K562 (cell line): ENCODE results near the gene PCSK6. TPM values are rescaled to one million over a fixed set of nuclear protein-coding genes. Genes with fewer than 3 reads are reported as not detected.

Experiments used
- ATAC-seq: fragments of 200-7000 bp; cut with Tn5 transposase; 3 replicates; pipeline ENCODE4 v1.9.1; 2020; ENCODE audit warnings: moderate library complexity
- BruUV-seq: library from RNA; stranded (reverse); fragments of 400-500 nt; replicated peaks from 2 replicates; lab custom pipeline; 2021; lab: Mats Ljungman, UMichigan
- CTCF ChIA-PET: fragments of 300-600 bp; formaldehyde crosslinking; extraction: SDS; loops from one replicate; lab custom pipeline; 2021; ENCODE audit warnings: low intra/inter-chr PET ratio; lab: Yijun Ruan, JAX
- POLR2A ChIA-PET: fragments of 300-600, 350-650 bp; sonication (Branson Sonifier 250); formaldehyde crosslinking; extraction: SDS; loops from one replicate; lab custom pipeline; 2021; ENCODE audit warnings: antibody characterized with exemption, inconsistent platforms; lab: Yijun Ruan, JAX
- DNase-seq, 4 experiments: peaks; one replicate each; pipeline versions ENCODE4 v3.0.0 to v3.0.0-alpha.2; 2011 to 2018; ENCODE audit warnings: low spot score in 3 of 4, mixed read lengths in 3 of 4; ENCODE audit errors: extremely low read depth in 1 of 4
- FAIRE-seq: peaks from 2 replicates; lab custom pipeline; 2011; peaks lifted over from hg19 to GRCh38; lab: Jason Lieb, UNC
- H2AFZ ChIP-seq: 2 replicates; pipeline ENCODE4 v1.6.0; 2011; ENCODE audit warnings: low read depth, low read length, control low read depth, inconsistent platforms
- H3K27ac ChIP-seq: fragments of 200-600 bp; 3 replicates; pipeline ENCODE4 v1.8.0; 2011; ENCODE audit warnings: low read depth, mild to moderate bottlenecking, control low read depth, inconsistent platforms, low read length, moderate library complexity, mixed read lengths; ENCODE audit errors: extremely low read depth
- H3K27me3 ChIP-seq, 2 experiments: fragments of 300-600 bp in 1 of 2; 2 replicates in 1 of 2; 3 replicates in 1 of 2; pipeline versions ENCODE4 v1.6.0 to v1.8.0; 2011; ENCODE audit warnings: inconsistent platforms in 2 of 2, low read length in 2 of 2, mild to moderate bottlenecking in 1 of 2, mixed read lengths in 1 of 2, moderate library complexity in 1 of 2; ENCODE audit not compliant: control insufficient read depth in 2 of 2, insufficient read depth in 2 of 2
- H3K36me3 ChIP-seq: fragments of 300-600 bp; 3 replicates; pipeline ENCODE4 v1.8.0; 2011; ENCODE audit warnings: mild to moderate bottlenecking, low read length, inconsistent platforms; ENCODE audit not compliant: control insufficient read depth, insufficient read depth
- H3K4me1 ChIP-seq, 2 experiments: fragments of 200-600 bp in 1 of 2; replicated peaks in 1 of 2; 2 replicates in 1 of 2; 3 replicates in 1 of 2; pipeline versions ENCODE4 v1.5.1 to v1.8.0; 2011; ENCODE audit warnings: inconsistent platforms in 2 of 2, low read length in 2 of 2, mild to moderate bottlenecking in 1 of 2, mixed read lengths in 1 of 2, moderate library complexity in 1 of 2; ENCODE audit not compliant: control insufficient read depth in 2 of 2, insufficient read depth in 2 of 2
- H3K4me2 ChIP-seq: 2 replicates; pipeline ENCODE4 v1.6.1; 2011; ENCODE audit warnings: low read length, control low read depth, inconsistent platforms, mixed read lengths; ENCODE audit not compliant: insufficient read depth
- H3K4me3 ChIP-seq: fragments of 200-600 bp; sonication (generic), shearing (Covaris generic); 2 replicates; pipeline ENCODE4 v1.5.1; 2016; ENCODE audit warnings: control low read depth, inconsistent platforms
- H3K79me2 ChIP-seq: fragments of 200-600 bp; 3 replicates; pipeline ENCODE4 v1.8.0; 2011; ENCODE audit warnings: low read length, inconsistent platforms; ENCODE audit not compliant: control insufficient read depth, insufficient read depth
- H3K9ac ChIP-seq, 2 experiments: 2 replicates each; pipeline versions ENCODE4 v1.6.0 to v1.6.1; 2011; ENCODE audit warnings: low read depth in 2 of 2, low read length in 2 of 2, control low read depth in 1 of 2, inconsistent platforms in 1 of 2, mild to moderate bottlenecking in 1 of 2, mixed read lengths in 1 of 2; ENCODE audit not compliant: insufficient read depth in 1 of 2
- H3K9me1 ChIP-seq: one replicate; pipeline ENCODE4 v1.6.0; 2011; ENCODE audit warnings: inconsistent platforms, mild to moderate bottlenecking, low read length, moderate library complexity; ENCODE audit not compliant: control insufficient read depth, insufficient read depth
- H3K9me3 ChIP-seq: replicated peaks from 2 replicates; pipeline ENCODE4 v1.5.1; 2011; ENCODE audit warnings: low read depth, low read length, inconsistent platforms; ENCODE audit not compliant: control insufficient read depth, insufficient read depth
- H4K20me1 ChIP-seq: replicated peaks from 2 replicates; pipeline ENCODE4 v1.6.1; 2011; ENCODE audit warnings: low read length, inconsistent platforms, mixed read lengths; ENCODE audit not compliant: control insufficient read depth, insufficient read depth
- NEUROD1 ChIP-seq: fragments of 150-350 bp; IDR thresholded peaks from 2 replicates; pipeline ENCODE4 v1.6.1; 2014; ENCODE audit warnings: borderline replicate concordance, low read length, low read depth; ENCODE audit not compliant: partially characterized antibody
- RBM39 ChIP-seq: fragments of 200-400 bp; formaldehyde crosslinking; optimal IDR thresholded peaks from 2 replicates; pipeline ENCODE3; 2018; ENCODE audit warnings: low read depth, low read length
- THRAP3 ChIP-seq: fragments of 450-650 bp; IDR thresholded peaks from 2 replicates; pipeline ENCODE4 v1.6.1; 2016; ENCODE audit warnings: mild to moderate bottlenecking, inconsistent platforms, borderline replicate concordance
- ZNF584 ChIP-seq: fragments of 200-800 bp; sonication (Bioruptor generic); IDR thresholded peaks from 2 replicates; pipeline ENCODE4 v1.6.1; 2016; ENCODE audit warnings: low read depth, mild to moderate bottlenecking, missing genetic modification characterization, missing compliant biosample characterization
- whole genome bisulfite sequencing: fragments of 100-300 bp; shearing (Covaris generic); methylation state at CpG from one replicate; pipeline ENCODE4 v1.1.6; 2016; ENCODE audit warnings: low coverage, mixed read lengths; ENCODE audit not compliant: insufficient coverage; ENCODE audit errors: missing lambda C conversion rate; 5-methylcytosine and 5-hydroxymethylcytosine counted together
- in situ Hi-C: fragments of 300-500 bp; cut with MboI; formaldehyde crosslinking; loops from 4 replicates; pipeline ENCODE4 v1.15.0; 2018; ENCODE audit warnings: inconsistent platforms, mixed read lengths
- intact Hi-C: fragments of 100-400 bp; cut with micrococcal nuclease; formaldehyde crosslinking; loops from 2 replicates; pipeline ENCODE4 v1.14.2; 2022
- polyA plus RNA-seq, 8 experiments: library from polyadenylated mRNA; depleted of rRNA in 4 of 8; stranded (reverse) in 5 of 8; unstranded in 3 of 8; fragments of >200 nt; fragmentation: Nextera tagmentation in 2 of 8; fragmentation: Illumina TruSeq in 1 of 8; extraction: Ambion mirVana in 2 of 8; extraction: Trizol in 1 of 8; gene quantifications; 2 replicates each; pipeline versions ENCODE4 v1.2.1 to v1.2.3, GENCODE V29; 2011 to 2014; ENCODE audit warnings: inconsistent platforms in 1 of 8, missing spikeins in 1 of 8
- total RNA-seq, 7 experiments: library from RNA; depleted of rRNA in 6 of 7; stranded (reverse); fragments of >200 nt in 6 of 7; fragmentation: Illumina TruSeq in 2 of 7; extraction: Trizol in 2 of 7; gene quantifications; 2 replicates each; pipeline versions ENCODE4 v1.2.1 to v1.2.3, GENCODE V29; 2011 to 2021; ENCODE audit warnings: low replicate concordance in 1 of 7

The PCSK6 gene
- total and polyA plus RNA-seq, 9 of the 15 experiments (the other 6 are each of a cell fraction or from before 2014, with no cell fraction given) = 2.2 to 32.6 (median 14.5) TPM

DNA sequence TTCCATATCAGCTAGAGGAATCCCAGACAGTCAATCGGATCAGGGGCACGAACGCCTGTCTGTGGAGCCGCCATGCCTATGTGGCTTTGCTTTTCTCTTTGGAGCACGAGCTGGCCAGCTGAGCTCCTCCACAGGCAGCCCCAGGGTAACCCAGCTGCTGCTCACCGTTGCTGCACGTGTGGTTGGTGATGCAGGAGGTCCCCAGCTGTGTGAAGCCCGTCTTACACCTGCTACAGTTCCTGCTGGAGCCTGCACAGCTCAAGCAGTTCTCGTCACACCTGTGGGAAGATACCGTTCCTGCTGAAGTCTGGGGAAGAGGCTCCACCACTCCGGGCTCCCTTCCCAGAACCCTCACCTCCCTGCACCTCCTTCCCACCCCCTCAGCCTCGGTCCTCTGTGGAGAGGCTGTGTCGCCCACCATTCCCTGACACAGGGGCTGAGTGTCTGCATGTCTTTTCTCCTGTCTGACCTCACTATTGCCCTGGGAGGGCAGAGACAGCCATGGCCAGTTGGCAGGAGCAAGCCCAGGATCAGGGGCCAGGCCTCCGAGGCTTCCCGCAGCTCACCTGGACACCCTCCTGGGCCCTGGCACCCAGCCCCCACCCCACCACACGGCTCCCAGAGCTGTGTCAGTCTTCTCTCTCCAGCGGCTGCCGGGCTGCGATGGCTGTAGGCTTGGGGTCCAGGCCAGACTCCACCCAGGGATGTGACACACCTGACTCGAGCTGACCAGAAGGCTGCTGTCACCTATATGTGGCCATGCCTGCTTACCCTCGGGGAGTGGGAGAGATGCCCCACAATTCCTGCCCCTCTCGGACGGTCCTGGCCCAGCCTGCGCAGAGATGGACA is 182.2 kb downstream of the PCSK6 start (continued):
- TF ChIP-seq RBM39 = no peak
- TF ChIP-seq, all 486 proteins: peak for 0

DNA sequence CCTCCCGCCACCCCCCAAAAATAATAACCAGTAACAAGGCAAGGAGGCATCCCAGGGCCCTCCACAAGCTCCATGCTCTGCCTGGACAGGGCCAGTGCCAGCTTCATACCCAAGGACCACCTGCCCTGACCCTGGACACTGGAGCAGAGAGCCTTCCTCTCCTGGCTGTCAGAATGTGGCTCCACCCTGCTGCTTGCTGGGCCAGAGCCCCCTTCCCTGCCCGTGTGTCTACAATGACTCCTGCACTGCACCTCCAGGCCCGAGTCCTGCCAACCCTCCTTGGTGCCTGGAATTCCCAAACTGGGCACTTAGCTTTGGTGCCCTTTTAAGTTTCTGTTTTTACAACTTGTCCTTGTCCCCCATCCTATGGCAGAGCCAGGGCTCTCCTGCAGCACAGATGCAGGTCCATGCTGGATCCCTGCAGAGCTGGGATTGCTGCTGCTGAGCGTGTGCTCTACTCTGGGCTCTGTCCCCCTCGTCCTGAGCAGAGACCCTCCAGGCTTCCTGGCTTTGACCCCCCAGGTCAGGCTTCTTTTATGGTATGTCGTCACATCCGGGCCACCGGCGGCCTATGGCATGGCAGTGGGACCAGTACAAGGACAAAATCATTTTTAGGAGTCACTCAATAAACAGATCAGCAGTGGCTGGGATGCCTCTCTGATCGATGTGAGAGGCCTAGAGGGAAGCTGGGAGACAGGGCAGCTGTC is 183.0 kb downstream of the PCSK6 start:
- Histone ChIP-seq H3K36me3 (no peaks in the 10 kb centered on the region), H3K9me3 (no peaks in the 10 kb centered on the region), H3K9me1 (no peaks in the 10 kb centered on the region), H3K4me2 (no peak overlapping the region), H3K79me2 (no peaks in the 10 kb centered on the region), H3K27ac (no peak overlapping the region), H3K4me3 (no peak overlapping the region), H2AFZ (no peak overlapping the region), H3K4me1 (no peaks in the 10 kb centered on the region; a peak in 1 of 5 replicates), H3K9ac (no peak overlapping the region), H4K20me1 (no peaks in the 10 kb centered on the region; the same call in none of the 2 replicates), H3K27me3 (peaks cover 0 to 48% of the 10 kb centered on the region in 2 experiments; a peak in 4 of 5 replicates)
- DNase-seq (no peak), FAIRE-seq (no peak), ATAC-seq (no peak)
- ChIA-PET POLR2A (interaction anchor here (0.5 to 1.3 kb wide), 3 partner anchors 13 to 426 kb away, joined by 3 to 4 read pairs (median 3); no protein-coding TSS in a partner anchor), CTCF (no interaction called here)
- WGBS = 25% methylated on average over 9 of the region's 10 CpGs
- TF ChIP-seq THRAP3 = no peak
- TF ChIP-seq NEUROD1 = no peak
- TF ChIP-seq ZNF584 (CRISPR knock-in tag) = no peak
- intact Hi-C loops = no loop called here
- BruUV-seq = no TSS peak
- in situ Hi-C loops = loop anchor here (10.0 kb wide), 1 partner anchor 188 kb away; no protein-coding TSS in a partner anchor
